AG04450 (cell line): ENCODE data around the gene TLR7. TPM values are rescaled to one million over a fixed set of nuclear protein-coding genes. Genes with fewer than 3 reads are reported as not detected.

Experiments
- CTCF ChIA-PET: fragments of 300-600, 350-600 bp; formaldehyde crosslinking; extraction: SDS; loops from one replicate; lab custom pipeline; 2022; ENCODE audit warnings: antibody characterized with exemption, inconsistent platforms; lab: Charles Lee
- POLR2A ChIA-PET: fragments of 350-600 bp; formaldehyde crosslinking; extraction: SDS; loops from one replicate; lab custom pipeline; 2021; ENCODE audit warnings: antibody characterized with exemption, inconsistent platforms; lab: Yijun Ruan, JAX
- DNase-seq: peaks from one replicate; pipeline ENCODE4 v3.0.0-alpha.2; 2011; ENCODE audit warnings: low read depth, low spot score
- H3K27ac ChIP-seq: one replicate; pipeline ENCODE4 v1.5.1; 2012; ENCODE audit warnings: low read depth, low read length, control low read depth
- H3K27me3 ChIP-seq: one replicate; pipeline ENCODE4 v1.6.0; 2012; ENCODE audit warnings: low read length; ENCODE audit not compliant: control insufficient read depth, insufficient read depth
- H3K4me3 ChIP-seq: 2 replicates; pipeline ENCODE4 v1.5.1; 2011; ENCODE audit warnings: mild to moderate bottlenecking, low read depth, low read length, control low read depth
- H3K9me3 ChIP-seq: 2 replicates; pipeline ENCODE4 v1.5.1; 2012; ENCODE audit warnings: low read length; ENCODE audit not compliant: control insufficient read depth, insufficient read depth
- CTCF ChIP-seq: IDR thresholded peaks from 2 replicates; pipeline ENCODE4 v1.5.1; 2011; ENCODE audit warnings: low read depth, low read length, control low read depth, inconsistent platforms
- polyA plus RNA-seq: library from polyadenylated mRNA; depleted of rRNA; stranded (reverse); fragments of >200 nt; gene quantifications from 2 replicates; pipeline ENCODE4 v1.2.3, GENCODE V29; 2011

Gene TLR7
- polyA plus RNA-seq, 1 experiment: not detected

GRCh38 chrX:12825801-12826200 is 41.1 kb upstream of the TLR7 start:
- ChIA-PET POLR2A (no interaction called here), CTCF (no interaction called here)
- Histone ChIP-seq H3K27ac (no peak overlapping the region), H3K4me3 (no peak overlapping the region), H3K27me3 (no peaks in the 10 kb centered on the region), H3K9me3 (no peaks in the 10 kb centered on the region)
- DNase-seq: no peak
- TF ChIP-seq CTCF: no peak

GRCh38 chrX:12843061-12843667 is 23.7 kb upstream of the TLR7 start:
- DNase-seq: no peak
- TF ChIP-seq CTCF: no peak
- Histone ChIP-seq H3K27ac (no peak overlapping the region), H3K27me3 (peaks cover 3% of the 10 kb centered on the region), H3K9me3 (no peaks in the 10 kb centered on the region), H3K4me3 (no peak overlapping the region)
- POLR2A ChIA-PET: no interaction called here
- CTCF ChIA-PET: no interaction called here

- ChIA-PET POLR2A (no interaction called here), CTCF (no interaction called here)
These were observed 23.1 kb upstream of the TLR7 start for GRCh38 chrX:12843668-12844279.

GRCh38 chrX:12844319-12844718 is 22.6 kb upstream of the TLR7 start:
- H3K4me3 ChIP-seq: no peak overlapping the region
- ChIA-PET CTCF (no interaction called here), POLR2A (no interaction called here)
- no peak for DNase-seq
- H3K9me3 ChIP-seq: no peaks in the 10 kb centered on the region
- TF ChIP-seq CTCF: no peak
- no peak overlapping the region for H3K27ac ChIP-seq
- peaks cover 3% of the 10 kb centered on the region for H3K27me3 ChIP-seq

More at GRCh38 chrX:12843668-12844279, 23.1 kb upstream of the TLR7 start:
- no peak for TF ChIP-seq CTCF
- no peaks in the 10 kb centered on the region for H3K9me3 ChIP-seq
- DNase-seq: no peak
- H3K4me3 ChIP-seq: no peak overlapping the region
- H3K27ac ChIP-seq: no peak overlapping the region
- peaks cover 3% of the 10 kb centered on the region for H3K27me3 ChIP-seq

GRCh38 chrX:12865359-12865758 is 1.5 kb upstream of the TLR7 start:
- no peak for DNase-seq
- no peak for TF ChIP-seq CTCF
- no peak overlapping the region for H3K4me3 ChIP-seq
- no peaks in the 10 kb centered on the region for H3K27me3 ChIP-seq
- ChIA-PET CTCF (no interaction called here), POLR2A (no interaction called here)
- no peak overlapping the region for H3K27ac ChIP-seq
- no peaks in the 10 kb centered on the region for H3K9me3 ChIP-seq
